ENCODE results near the gene ESYT1.
A peak's percentile ranks its signal among the peaks of the same experiment; 100 is the strongest.
"Not testable (repeated sequence)": the region's sequence is repeated elsewhere in the genome, so short reads cannot be mapped to it uniquely, and the experiment has no call there.

Gene ESYT1

DNA sequence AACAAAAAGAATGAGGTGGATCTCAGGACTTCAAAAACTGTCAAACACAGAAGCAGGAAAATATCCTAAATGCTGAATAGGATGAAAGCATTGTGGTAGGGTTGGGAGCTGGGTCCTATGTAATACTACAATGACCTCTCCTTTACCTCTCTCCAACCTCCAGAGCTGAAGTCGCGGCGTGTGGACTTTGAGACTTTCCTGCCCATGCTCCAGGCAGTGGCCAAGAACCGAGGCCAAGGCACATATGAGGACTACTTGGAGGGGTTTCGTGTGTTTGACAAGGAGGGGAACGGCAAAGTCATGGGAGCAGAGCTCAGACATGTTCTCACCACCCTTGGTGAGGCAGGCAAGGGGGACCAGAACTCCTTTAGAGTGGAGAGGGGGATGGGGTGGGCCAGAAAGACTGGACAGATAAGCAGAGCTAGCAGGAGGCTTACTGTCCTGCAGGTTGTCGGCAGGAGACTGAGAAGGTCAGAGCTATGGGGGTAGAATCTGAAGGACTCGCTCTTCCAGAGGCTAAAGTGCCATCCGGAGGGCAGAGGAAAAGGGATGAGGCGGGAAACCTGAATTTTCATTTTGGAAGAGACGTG lies 27.3 kb downstream of the ESYT1 start:
- DNase-seq (ENCODE audit: low read depth in 2 of 2) = no peak

DNA sequence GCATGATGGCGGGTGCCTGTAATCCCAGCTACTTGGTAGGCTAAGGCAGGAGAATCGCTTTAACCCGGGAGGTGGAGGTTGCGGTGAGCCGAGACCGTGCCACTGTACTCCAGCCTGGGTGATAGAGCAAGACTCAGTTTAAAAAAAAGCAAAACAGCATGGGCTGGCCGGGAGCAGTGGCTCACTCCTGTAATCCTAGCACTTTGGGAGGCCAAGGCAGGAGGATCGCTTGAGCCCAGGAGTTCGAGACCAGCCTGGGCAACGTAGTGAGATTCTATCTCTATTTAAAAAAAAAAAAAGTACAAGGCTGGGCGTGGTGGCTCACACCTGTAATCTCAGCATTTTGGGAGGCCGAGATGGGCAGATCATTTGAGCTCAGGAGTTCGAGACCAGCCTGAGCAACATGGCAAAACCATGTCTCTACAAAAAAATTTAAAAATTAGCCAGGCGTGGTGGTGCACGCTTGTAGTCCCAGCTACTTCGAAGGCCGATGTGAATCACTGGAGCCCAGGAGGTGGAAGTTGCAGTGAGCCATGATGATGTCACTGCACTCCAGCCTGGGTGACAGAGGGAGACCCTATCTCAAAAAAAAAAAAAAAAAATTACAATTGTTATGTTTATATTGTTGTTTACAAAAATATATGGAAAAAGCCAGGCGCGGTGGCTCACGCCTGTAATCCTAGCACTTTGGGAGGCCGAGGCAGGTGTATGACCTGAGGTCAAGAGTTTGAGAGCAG lies 28.6 kb downstream of the ESYT1 start:
- DNase-seq (ENCODE audit: low read depth in 2 of 2) = not testable (repeated sequence)

DNA sequence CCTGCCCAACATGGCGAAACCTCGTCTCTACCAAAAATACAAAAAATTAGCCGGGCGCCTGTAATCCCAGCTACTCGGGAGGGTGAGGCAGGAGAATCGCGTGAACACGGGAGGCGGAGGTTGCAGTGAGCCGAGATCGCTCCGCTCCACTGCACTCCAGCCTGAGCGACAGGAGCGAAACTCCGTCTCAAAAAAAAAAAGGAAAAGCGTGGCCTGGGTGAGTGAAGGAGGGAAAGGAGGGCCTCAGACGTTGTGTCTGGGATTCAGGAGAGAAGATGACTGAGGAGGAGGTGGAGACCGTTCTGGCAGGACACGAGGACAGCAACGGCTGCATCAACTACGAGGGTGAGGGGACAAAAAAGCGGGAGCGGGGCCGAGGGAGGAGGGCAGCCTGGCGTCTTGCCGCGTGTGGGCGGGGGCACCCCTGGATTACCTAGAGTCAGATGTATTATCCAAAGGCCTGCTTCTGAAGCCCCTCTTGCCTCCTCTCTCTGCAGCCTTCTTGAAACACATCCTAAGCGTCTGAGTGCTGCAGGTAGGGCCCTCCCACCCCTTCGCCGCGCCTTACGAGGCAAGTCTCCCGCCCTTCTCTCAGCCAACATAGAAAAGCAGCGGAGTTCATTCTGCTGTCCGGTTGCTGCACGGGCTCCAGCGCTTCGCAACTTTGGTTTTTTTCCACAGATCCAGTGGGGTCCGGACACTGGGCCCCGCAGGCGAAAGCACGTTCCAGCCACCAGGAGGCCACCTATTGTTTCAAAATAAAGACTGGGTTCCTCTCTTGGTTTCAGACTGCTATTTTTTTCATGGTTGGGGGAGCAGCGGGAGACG lies 29.3 kb downstream of the ESYT1 start:
- peak; percentile 33 to 37 for DNase-seq (ENCODE audit: low read depth in 2 of 2)

DNA sequence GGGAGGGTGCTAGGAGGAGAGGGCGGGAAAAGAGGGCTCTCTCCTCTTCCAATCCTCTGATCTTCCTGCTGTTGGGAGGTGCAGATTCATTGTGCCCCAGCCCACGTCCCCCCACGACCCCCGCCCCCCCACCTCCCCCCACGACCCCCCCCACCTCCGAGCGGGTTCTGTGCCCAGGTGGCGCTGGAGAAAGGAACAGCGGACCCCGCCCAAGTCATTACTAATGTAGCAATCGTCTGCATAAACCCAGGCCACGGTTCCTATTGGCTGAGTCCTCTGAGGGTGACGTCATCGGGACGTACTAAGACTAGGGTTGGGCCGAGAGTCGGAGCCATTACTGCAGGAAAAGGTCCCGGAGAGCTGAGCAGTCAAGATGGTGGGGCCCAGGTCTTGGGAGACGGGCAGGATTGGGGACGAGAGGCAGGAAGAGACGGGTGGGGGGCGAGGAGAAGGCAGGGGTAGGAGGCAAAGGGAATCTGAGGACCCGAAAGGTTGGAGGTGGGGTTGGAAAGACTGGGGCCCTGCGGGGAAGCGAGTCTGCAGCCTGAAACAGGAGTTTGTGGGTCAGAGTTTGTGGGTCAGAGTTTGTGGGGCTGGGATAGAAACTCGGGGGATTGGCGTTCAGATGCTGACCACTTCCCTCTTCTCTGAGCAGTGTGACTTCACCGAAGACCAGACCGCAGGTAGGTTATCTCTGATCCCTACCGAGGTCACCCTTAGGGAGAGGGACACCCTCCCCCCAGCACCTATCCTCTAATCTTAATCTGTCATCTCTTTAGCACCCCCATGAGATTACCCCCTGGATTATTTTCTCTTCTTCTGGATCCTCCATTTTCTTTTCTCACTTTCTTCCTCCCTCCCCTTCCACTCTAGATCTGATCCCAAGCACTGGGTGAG lies 30.2 kb downstream of the ESYT1 start, which contains the start of gene MYL6:
Gene MYL6 (plus strand): TSS at position 331 of the 897 bp plus-strand sequence. CDS start 43 bp downstream, at position 374.
- peak; percentile 84 to 87 for DNase-seq (ENCODE audit: low read depth in 2 of 2)

DNA sequence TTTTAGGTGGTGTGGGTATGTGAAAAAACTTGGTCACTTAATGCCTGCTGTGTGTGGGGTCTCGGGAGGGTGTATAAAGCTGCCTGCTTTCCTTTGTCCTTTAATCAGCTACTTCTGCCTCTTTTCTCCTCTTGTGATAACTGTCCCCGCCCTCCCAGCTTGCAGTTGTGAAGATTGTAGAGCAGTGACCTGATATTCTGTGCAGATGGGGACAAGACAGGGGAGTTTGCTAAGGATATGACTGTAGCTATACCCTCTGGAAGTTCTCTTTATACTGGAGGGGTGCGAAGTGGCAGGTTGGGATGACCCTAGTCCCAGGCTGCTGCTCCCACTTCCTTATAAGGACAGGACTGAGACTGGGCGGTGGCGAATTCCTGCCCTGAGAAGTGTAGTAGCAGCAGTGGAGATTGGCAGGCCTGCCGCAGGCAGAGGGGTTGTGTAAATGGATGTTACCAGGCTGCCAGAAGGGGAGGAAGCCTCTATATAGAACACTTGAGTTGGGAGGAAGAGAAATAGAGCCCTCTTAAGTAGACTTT lies 30.9 kb downstream of the ESYT1 start:
- DNase-seq (ENCODE audit: low read depth in 2 of 2) = no peak

DNA sequence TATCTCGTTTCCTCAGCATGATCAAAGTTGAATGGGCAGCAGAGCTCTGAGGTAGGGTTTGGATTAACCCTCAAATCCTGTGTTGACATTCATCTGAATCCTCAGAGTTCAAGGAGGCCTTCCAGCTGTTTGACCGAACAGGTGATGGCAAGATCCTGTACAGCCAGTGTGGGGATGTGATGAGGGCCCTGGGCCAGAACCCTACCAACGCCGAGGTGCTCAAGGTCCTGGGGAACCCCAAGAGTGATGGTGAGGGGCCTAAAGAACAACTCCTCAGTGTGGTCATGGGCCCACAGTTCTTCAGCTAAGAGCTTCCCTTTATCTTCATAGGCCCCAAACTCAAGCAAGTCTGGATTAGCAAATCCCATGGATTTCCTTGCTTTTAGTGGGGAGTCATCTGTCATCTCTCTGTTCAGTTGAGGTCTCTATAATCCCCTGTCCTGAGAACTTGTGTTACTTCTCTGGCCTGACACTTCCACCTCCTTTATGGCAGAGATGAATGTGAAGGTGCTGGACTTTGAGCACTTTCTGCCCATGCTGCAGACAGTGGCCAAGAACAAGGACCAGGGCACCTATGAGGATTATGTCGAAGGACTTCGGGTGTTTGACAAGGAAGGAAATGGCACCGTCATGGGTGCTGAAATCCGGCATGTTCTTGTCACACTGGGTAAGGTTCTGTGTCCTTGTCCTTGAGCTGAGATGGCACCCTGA lies 31.6 kb downstream of the ESYT1 start:
- no peak for DNase-seq (ENCODE audit: low read depth in 2 of 2)

DNA sequence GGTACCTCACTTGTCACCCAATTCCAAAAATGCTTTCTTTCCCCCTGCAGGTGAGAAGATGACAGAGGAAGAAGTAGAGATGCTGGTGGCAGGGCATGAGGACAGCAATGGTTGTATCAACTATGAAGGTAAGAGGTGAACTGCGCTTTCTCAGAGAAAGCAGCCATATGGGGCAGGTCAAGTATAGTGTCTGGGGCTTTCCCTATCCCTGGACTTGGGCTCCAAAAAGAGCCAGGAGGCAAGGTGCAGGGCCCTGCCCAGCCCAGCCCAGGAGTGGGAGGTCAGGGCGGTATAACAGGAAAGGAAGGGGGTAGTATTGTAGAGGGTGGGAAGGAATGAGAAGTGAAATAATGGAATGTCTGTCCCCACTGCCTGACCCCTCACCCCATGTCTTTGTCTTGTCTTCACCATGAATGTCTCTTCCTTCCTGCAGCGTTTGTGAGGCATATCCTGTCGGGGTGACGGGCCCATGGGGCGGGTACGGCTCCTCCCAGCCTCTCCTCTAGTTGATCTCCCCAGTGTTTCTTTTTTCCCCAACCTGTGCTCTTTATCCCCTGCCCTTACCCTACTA lies 32.2 kb downstream of the ESYT1 start:
- DNase-seq (ENCODE audit: low read depth in 2 of 2) = peak; percentile 20 to 25

DNA sequence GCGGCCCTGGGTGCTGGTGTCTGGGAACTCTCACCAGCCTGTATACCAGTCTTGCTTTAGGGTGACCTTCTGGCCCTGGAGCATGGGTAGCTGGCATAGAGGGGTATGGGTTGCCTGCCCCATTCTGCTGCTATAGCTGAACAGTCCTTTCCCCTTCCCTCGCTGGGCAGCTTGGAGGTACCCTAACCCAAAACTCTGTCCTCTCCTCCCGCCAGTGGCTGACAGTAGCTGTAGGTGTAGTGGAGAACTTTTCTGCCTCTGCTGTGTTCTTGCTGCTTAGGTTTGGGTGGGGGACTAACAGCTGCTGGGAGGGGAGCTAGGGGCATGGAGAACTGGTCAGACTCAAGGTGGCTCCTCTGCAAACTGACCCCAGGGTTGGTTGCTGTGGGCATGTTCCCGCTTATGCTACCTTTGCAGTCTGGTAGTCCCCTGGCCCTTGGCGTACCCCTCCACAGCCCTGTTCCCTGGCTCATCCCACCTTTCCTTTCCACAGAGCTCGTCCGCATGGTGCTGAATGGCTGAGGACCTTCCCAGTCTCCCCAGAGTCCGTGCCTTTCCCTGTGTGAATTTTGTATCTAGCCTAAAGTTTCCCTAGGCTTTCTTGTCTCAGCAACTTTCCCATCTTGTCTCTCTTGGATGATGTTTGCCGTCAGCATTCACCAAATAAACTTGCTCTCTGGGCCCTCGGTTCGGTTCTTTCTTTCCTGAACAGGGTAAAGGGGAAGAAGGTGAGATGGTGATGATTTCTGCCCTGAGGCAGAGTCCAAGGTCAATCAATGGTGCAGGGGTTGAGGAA lies 33.0 kb downstream of the ESYT1 start:
- DNase-seq (ENCODE audit: low read depth in 2 of 2) = no peak

DNA sequence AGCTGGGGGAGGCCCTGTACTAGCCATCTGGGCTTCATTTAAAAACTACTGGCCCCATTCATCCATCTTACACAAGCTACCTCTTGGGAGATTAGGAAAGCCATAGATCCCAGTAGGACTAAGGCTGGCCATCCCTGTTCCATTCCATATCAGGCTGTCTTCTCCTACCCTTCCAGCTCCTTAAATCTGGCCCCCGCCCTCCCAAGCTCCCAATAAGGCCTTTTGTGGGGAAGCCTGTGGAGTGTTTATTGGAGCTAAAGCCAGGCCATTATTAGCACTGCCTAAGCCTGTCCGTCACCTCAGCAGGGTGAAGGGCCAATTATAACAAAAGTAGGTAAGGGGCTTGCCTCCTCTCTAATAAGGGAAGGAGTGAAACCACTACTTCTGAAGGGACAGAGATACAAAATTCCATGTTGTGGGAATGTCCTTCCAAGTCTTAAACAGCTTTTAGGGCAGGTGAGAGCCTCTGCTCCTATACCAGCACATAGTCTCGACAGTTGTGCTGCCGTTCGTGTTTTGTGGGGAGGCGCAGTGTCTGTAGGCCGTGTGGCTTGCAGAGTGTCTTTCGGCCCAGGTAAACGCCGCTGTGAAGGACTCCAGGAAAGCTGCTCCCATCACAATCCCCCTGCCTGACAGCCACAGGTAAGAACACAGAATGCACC lies 33.8 kb downstream of the ESYT1 start:
- no peak for DNase-seq (ENCODE audit: low read depth in 2 of 2)

DNA sequence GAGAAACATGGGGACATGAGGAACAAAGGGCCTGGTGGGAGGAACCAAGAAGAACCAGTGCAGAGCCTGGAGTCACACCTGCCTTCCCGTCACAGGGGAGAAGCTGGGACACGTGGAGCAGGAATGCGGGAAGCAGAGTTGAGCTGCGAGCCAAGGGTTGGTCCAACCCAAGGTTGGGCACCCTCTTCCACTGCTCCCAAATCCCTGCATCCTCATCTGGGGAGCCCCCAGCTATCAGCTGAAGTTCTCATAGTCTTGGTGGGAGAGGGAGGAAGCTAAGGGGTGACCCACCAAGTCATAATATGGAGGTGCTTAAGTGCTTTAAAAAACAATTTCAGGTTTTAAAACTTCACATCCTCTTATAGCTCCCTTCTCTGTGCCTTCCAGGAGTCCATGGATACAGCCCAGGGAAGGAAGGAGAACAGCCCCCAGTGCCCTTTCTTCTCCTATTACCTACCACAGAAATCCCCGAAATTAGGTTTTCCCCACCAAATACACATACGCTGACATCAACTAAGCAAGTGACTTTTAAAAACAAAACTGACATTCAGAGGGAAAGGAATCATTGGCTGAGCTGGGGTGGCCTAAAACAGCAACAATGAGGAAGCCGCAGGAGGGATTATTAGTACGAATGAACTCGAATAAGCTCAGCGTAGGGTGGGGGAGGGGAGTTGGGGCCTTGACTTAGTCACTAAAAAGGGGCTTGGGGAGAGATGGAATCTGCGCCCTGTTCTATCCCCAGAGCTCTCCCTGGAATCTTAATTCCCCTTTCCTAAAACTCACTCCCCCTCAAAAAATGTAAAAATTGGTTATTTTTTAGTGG lies 34.6 kb downstream of the ESYT1 start:
- no peak for DNase-seq (ENCODE audit: low read depth in 2 of 2)

DNA sequence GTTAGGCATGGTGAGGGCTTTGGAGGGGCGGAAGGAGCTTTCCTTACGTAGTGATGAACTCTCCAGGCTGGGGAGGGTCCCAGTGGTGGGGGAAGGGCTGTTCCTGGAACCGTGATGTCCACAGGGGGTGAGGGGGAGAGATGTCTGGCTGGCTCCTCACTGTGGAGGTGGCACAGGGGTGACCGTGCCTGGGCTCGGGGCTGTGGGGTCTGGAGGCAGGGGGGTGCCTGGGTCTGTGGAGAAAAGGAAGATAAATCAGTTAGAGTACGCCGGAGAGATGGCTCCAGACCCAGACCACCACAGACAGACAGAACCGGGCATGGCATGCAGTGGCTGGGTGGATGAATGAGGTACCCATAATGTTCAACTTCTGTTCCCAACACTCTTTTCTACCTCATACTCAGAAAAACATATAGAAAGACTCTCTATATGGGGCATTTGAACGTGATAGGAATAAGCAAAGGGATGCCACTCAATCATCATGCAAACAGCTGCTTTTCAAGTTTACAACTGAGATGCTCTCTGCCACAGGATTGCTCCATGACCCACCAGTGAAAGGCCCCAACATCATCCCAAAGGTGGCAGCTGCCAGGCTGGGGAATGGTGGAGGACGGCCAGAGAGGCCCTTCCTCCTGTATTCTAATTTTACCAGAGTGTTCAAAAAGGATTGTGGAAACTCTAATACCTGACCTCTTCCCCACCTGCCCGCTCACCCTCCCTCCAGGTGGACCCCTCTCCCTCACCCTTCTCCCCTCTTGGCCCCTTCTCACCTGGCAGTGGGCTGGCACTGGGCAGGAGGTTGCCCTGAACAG lies 35.7 kb downstream of the ESYT1 start:
- DNase-seq (ENCODE audit: low read depth in 2 of 2) = no peak

DNA sequence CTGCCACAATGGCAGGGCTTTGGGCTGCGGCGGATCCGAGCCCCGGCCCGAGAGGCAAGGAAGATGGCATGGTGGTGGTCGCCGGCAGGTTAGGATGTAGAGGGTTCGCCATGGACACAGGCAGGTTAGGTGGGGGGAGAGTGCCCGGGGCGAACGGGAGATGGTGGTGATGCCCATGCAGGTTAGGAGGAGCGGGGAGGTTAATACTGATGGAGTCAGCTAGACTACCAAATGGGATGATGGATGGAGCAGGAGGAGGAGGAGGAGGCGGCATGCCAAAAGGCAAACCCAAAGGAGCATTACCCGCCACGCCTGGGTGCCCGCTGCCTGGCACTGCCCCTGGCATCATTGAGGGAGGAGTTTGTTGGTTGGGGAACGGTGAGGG lies 36.3 kb downstream of the ESYT1 start:
- DNase-seq (ENCODE audit: low read depth in 2 of 2) = no peak

DNA sequence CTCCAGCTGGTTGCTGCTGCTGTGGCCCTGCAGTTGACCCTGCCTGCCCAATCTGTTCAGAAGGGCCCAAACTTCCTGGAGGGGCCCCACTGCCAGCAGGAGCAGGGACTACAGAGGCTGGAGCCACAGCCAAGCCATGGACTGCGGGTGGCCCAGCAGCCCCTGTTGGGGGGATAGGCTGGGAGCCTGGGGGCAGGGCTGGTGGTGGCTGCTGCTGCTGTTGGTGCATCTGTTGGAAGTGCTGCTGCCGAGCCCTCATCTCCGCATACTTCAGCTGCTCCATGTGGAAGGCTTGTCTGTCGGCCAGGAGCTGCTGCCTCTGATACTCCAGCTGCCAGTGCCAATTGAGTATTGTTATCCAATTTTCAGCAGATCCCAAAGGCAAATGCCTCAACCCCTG lies 37.3 kb downstream of the ESYT1 start:
- DNase-seq (ENCODE audit: low read depth in 2 of 2) = no peak

DNA sequence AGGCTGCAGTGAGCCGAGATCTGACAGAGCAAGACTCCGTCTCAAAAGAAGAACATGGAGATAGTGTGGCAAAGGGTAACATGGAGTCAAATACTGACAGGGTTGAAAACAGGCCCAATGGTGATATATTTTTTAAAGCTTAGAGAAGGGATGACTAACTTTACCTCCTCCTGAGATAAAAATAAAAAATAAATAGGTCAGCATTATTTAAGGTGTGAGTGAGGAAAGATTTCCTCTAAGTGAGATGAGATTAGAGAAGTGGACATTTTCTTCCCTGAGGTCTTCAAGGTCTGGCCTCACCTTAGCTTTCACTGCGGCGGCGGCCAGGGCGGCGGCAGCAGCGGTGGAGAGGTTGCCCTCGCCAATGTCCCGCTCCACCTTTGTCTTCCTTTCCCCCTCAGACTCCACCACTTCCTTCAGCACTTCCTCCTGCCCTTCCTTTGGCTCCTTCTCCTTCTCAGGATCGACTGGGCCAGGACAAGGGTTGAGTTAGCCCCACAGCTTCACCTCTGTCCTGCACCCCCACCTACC lies 41.2 kb downstream of the ESYT1 start:
- no peak for DNase-seq (ENCODE audit: low read depth in 2 of 2)

DNA sequence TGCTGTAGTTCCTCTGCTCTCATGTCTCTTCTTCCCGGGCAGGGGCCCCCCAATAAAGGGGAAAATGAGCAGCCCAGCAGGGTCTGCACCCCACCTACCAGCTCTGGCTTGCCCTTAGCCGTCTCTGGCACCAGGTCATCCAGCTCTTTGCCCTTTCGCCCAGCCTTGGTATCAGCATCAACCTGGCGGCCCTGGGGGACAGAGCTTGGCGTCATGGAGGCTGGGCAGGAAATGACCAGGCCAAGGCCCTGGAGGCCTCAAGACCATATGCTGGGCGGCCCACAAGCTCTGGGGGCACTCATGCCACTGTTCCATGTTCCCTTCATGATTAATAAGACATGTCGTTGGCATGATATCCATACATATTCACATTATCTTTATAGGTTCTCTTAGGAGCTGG lies 44.8 kb downstream of the ESYT1 start:
- no peak for DNase-seq (ENCODE audit: low read depth in 2 of 2)

DNA sequence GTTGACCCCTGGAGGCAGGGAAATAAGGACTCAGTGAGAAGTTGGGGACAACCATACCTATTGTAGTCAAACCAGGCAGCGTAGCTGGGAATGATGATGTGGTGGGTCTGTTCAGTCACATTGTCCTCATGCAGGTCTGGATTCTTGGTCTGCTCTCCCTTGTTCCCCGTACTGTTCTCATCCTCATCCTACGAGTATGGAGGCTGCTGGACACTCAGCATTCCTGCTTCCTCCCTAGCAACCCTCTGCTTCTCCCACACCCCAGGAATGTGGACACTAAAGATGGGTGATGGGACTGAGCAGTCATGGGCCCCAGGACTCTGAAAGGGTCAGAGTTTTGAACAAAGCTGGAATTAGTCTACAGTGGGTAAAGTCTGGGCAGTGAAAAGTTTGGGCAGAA lies 50.3 kb downstream of the ESYT1 start:
- DNase-seq (ENCODE audit: low read depth in 2 of 2) = no peak

DNA sequence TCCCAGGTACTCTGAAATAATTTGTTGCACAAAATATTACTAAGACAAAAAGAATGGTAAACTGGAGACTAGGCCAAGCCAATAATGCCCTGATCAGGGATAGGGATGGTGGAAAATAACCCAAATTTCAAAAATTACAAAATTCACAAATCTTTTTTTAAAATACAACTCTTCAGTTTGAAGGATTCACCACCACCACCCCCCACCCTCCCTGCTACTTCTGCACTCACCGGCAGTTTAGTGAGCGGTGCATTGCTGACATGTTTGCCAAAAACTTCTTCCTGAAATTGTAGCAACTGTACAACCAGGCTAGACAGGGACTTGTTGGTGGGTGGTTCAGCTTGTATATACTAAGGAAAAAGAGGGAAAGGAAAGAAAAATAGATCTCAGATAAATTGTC lies 58.9 kb downstream of the ESYT1 start:
- no peak for DNase-seq (ENCODE audit: low read depth in 2 of 2)

All from stimulated activated CD8-positive, alpha-beta memory T cell treated with anti-CD3 and anti-CD28 coated beads, Interleukin-15, amount 100 ng/mL, for 48 hours (primary cell).